HG03469 (cell line): ENCODE measurements around the gene CAMLG.
A peak's percentile ranks its signal among the peaks of the same experiment; 100 is the strongest.
"Not testable (repeated sequence)": the region's sequence is repeated elsewhere in the genome, so short reads cannot be mapped to it uniquely, and the experiment has no call there.

Source experiments
- ATAC-seq: cut with Tn5 transposase; IDR thresholded peaks from one replicate; pipeline ENCODE4 v1.9.1; 2021; ENCODE audit warnings: mild to moderate bottlenecking, moderate library complexity, moderate number of reproducible peaks; ENCODE audit not compliant: unreplicated experiment

CAMLG gene

DNA sequence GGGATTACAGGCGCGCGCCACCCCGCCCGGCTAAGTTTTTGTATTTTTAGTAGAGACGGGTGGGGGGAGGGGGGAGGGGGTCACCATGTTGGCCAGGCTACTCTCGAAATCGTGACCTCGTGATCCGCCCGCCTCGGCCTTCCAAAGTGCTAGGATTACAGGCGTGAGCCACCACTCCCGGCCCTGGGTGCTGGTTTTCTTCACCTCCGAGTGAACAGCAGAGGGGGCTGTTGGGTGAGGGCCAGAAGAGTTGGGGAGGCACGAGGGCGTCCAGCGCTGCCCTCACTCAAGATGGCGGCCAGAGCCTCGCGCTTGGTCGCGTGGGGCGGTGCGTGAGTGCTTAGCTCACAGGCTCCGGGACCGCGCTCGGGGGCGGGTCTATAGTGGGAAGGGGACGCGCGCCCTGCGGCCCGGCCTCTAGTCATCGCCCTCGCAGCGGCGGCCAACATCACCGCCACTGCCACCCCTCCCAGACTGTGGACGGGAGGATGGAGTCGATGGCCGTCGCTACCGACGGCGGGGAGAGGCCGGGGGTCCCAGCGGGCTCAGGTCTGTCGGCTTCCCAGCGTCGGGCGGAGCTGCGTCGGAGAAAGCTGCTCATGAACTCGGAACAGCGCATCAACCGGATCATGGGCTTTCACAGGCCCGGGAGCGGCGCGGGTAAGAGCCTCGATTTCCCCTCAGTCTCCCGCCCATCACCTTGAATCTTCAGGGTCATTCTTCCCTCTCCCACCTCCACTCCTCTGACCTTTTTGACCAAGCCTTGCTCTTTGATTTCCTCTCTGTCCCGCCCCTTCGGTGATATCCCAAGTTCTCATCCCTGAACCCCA is at the start of gene CAMLG:
Gene CAMLG (plus strand): TSS at position 416 of the 830 bp plus-strand sequence. CDS start 73 bp downstream, at position 489.
- ATAC-seq, result peak; percentile 89

DNA sequence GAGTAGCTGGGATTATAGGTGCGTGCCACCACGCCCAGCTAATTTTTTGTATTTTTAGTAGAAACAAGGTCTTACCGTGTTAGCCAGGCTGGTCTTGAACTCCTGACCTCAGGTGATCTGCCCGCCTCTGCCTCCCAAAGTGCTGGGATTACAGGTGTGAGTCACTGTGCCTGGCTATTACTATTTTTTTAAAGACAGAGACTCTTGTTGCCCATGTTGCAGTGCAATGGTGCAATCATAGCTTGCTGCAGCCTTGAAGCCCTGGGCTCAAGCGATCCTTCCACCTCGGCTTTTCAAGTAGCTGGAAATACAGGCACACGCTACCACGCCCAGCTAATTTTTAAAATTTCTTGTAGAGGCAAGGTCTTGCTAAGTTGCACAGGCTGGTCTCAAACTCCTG is 48.2 kb upstream of the CAMLG start:
- ATAC-seq, result not testable (repeated sequence)

DNA sequence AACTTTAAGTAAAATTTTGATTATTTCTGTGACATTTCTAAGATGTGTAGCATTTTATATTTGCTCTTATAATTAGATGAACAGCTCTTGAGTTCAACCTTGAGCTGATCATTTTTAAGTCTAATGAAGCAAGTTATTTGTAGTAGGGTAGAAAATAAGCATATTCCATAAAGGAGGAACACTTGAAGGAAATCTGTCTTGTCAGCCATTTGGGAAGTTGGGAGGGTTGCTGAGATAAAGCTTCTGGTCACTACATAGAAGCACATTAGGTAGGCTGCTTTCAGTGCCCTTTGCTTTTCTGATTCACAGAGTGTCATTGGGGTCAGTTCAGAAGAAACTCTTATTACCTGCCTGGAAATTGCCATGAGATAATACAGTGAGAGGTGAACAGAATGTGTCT is 45.6 kb upstream of the CAMLG start:
- ATAC-seq, result no peak

DNA sequence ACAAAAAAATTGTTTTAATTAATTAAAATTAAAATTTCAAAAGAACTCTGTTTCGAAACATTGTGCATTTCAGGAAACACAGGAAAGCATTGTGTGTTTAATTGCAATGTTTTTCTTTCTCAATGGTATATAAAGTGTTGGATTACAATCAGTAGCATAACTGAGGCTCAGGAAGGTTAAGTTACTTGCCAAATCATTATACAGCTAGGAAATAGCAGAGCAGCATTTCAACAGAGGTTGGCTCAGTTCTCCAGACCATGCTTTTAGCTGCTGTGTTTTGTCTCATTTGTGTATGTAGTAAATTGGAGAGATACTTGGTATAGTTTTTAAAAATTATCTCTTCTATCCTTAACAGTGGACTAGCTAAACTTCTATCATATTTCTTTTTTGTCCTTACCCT is 30.0 kb upstream of the CAMLG start:
- ATAC-seq, result no peak

DNA sequence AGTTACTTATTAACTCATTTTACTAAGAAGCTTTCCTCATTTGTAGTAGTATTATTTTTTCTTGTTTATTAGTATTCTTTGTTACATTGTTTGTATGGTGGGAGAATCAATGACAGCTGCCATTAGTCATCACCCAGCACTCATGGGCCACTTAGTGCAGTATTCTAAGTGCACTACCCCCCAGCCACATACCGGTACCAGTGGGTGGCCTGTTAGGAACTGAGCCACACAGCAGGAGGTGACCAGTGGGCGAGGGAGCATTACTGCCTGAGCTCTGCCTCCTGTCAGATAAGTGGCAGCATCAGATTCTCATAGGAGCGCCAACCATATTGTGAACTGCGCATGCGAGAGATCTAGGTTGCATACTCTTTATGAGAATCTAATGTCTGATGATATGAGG is 24.2 kb upstream of the CAMLG start:
- no peak for ATAC-seq

DNA sequence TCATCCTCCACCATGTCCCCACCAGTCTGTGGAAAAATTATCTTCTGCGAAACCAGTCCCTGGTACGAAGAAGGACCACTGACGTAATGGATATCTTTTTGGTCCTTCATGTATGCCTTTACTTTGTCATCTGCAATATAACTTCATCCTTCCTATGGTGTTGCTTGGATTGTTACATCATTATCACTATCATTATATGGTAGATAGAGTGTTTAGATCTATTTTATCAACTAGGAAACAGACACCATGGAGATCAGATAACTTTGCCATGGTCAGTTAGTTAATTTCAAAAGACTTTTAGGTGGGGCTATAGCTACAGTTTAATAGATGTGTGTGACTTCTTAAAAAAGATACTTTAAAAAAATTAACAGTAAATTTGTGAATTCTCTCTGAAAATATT is 23.8 kb upstream of the CAMLG start:
- ATAC-seq, result no peak

DNA sequence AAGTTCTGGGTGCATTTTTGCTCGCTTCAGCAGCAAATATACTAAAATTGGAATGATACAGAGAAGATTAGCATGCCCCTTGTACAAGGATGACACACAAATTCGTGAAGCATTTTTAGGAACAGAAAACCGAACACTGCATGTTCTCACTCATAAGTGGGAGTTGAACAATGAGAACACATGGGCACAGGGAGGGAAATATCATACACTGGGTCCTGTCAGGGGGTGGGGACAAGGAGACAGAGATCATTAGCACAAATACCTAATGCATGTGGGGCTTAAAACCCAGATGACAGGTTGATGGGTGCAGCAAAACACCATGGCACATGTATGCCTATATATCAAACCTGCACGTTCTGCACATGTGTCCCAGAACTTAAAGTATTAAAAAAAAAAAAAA is 22.9 kb upstream of the CAMLG start:
- not testable (repeated sequence) for ATAC-seq

DNA sequence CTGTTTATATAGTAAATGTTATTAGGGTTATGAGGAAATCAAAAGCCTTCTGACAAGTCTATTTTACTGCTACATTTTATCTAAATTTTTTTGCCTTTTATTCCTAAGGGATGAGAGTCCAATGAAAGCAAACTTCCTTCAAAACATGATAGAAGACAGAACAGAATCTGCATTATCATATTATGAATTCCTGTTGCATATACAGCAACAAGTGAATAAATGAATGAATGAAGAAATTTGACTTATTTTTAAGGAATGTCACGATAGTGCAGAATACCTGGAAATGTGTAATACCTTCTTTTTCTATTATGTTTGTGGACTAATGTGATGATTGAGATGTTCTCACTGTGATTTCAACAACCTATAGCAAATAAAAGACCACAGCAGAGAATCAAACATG is 13.5 kb upstream of the CAMLG start:
- no peak for ATAC-seq

DNA sequence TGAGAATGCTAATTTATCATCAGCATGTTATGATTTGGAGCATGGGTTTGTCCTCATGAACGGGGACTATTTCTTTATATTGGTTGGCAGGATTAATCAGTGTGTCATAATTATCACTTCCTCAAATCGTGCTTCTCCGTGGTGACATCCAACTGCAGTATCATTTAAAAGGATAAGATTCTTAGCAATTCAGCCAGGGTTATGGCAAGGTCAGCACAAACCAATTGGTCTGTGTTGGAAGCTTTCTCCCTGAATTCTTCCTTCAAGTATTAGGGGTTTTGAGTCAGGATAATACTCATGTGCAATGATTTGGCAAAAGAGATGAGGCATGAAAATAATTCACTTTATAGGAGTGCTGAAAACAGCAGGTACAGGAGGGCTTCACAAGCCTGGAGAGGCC is 5.5 kb upstream of the CAMLG start:
- no peak for ATAC-seq

DNA sequence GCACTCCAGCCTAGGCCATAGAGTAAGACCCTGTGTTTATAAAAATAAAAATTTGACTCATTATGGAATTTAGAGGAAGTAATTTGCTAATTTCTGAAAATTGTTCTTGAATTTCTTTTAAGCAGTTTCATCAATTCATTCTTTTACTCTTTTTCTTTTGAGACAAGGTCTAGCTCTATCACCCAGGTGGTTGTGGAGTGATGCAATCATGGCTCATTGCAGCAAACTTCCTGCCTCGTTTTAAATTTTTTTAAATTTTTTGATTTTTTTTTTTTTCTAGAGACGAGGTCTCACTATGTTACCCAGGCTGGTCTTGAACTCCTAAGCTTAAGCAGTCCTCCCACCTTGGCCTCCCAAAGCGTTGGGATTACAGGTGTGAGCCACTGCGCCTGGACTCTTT is 3.1 kb upstream of the CAMLG start:
- ATAC-seq, result no peak

DNA sequence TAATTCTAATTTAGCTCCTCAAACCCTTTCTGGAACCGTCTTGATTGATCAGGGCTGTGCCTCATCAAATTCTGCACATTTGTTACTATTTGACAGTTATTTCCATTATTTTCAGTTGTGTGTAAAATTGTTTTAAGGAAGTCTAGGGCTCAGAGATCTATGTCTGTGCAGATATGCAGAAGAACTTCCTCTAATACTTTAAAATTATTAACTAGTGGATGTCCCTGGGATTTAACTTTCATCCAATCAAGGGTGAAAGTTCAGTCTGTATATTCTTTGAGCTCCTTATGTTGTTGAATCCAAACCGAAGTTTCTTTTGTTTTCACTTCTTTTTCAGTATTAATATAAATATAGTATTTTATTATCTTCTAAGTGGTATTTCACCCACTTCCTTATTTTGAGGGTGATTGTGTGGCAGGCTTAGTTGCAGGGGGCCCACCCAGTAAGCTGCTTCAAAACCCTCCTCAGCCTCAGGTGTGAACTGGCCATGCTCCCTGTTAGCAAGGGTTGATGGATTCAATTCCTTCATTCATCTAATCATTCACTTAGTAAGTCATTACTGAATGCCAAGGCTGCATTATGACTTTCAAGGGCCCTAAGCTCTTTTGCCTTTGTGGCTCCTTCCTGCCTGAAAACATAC is 2.1 kb upstream of the CAMLG start:
- ATAC-seq, result no peak

DNA sequence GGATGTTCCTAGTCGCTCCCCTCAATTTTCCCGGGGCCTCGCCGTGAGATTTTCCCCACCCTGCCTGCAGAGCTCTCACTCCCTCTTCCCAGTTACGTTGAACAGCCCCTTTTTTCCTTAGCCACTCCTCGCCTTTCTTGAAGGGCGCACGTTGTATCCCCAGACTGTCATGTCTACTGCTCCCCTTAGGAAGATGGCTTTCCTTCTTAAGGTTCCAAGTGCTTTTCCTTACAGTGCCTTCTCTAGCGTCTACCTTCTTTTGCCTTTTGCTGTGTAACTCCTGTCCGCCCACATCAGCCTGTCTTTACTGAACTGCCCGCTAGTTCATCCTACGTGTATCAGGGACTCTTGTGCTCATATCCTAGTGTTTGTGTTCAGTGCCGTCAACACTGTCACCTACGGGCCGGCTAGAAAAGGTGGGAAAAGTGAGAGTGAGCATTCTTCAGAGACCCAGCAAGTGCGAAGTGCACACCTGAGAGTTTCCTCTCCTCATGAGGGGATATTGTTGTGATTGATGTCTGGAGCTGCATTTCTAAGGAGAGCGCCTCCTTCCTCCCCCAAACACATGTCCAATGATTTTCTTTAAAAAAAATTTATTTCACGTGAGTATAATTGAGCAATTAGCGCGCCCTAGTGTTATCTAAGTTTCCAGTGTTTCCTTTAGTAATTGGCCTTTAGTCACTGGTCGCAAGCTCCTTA is 764 bp downstream of the CAMLG start:
- ATAC-seq, result no peak

DNA sequence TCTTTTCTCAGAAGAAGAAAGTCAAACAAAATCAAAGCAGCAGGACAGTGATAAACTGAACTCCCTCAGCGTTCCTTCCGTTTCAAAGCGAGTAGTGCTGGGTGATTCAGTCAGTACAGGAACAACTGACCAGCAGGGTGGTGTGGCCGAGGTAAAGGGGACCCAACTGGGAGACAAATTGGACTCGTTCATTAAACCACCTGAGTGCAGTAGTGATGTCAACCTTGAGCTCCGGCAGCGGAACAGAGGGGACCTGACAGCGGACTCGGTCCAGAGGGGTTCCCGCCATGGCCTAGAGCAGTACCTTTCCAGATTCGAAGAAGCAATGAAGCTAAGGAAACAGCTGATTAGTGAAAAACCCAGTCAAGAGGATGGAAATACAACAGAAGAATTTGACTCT is 2.7 kb downstream of the CAMLG start:
- ATAC-seq, result no peak

DNA sequence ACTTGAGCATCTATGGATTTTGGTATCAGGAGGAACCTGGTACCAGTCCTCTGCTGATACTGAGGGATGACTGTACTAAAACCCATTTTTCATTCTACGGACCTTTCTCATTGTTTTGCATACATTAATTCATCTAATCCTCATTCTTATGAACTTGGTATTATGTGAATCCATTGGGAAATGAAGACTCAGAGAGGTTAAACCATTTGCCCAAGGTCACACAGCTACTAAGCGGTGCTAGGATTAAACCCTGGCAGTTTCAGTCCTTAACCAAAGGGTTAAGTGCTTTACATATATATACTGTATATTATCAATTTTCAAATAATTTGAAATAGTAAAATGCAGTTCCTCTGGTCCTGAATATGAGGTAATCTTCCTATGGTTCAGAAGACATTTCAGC is 3.8 kb downstream of the CAMLG start:
- no peak for ATAC-seq

DNA sequence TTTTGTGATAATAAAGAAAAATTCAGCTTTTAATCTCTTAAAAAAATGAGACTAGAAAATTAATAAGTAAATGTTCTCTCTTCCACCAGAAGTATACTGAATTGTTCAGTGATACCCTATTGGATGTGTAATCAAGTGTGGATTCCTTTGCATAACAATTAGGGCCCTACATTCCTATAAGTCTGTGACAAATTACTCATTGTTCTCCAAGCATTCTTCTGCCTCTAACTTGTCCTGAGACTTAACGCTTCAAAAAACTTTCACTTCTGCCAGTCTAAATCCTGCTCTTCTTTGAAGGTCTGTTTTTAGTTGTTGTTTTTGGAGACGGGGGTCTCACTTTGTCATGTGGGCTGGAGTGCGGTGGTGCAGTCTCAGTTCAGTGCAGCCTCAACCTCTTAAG is 11.1 kb downstream of the CAMLG start:
- no peak for ATAC-seq

DNA sequence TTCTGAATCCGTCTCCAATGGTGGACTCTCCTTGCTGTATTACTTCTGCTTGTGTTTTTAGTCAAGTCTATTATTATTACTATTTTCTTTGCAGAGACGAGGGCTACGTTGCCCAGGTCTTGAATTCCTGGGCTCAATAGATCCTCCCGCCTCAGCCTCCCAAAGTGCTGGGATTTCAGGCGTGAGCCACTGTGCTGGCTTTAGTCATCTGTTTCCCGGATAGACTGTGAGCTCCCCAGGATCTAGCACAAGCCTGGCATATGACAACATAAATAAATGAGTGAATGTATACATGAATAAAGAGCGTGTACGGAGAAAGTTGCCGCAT is 19.8 kb downstream of the CAMLG start:
- ATAC-seq, result no peak

DNA sequence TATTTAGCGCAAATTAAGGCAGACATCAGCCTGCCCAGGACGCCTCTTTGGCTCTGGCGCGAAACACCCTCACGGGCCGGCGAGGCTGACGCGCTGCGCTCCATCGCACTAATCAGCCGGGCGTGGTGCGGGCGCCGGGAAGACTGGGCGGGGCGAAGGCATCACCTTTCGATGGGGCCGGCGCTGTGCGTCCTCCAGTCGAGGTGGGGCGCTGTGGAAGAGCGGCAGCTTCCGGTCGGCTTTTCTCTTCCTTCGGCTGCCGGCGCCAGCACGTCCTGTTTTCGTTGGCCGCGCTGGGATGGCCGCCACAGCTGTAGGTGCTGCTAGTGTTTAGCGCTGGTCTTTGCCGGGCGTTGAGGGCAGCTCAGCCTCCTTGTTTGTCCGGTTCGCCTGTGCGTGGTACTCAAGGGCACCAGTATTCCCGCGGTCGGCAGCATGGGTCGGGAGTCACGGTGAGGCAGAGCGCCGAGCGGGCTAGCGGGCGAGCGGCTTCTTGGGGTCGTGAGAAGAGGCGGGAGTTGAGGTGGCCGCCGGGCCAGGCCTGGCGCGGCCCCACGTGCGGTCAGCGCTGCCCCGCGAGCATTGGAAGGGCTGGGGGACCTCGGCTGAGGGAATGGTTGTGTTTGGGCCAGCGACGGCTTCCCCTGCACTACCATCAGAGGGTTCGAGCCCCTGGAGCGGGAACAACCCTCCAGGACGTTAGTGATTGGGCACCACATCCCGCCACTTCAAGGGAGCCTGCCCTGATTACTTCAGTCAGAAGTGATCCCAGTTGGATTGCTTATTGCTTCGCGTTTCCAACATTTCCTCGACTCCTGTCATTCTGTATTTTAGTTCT is 20.4 kb downstream of the CAMLG start, which contains the start of gene DDX46:
Gene DDX46 (plus strand): TSS at position 276 of the 838 bp plus-strand sequence. CDS start 160 bp downstream, at position 436.
- ATAC-seq, result peak; percentile 95

DNA sequence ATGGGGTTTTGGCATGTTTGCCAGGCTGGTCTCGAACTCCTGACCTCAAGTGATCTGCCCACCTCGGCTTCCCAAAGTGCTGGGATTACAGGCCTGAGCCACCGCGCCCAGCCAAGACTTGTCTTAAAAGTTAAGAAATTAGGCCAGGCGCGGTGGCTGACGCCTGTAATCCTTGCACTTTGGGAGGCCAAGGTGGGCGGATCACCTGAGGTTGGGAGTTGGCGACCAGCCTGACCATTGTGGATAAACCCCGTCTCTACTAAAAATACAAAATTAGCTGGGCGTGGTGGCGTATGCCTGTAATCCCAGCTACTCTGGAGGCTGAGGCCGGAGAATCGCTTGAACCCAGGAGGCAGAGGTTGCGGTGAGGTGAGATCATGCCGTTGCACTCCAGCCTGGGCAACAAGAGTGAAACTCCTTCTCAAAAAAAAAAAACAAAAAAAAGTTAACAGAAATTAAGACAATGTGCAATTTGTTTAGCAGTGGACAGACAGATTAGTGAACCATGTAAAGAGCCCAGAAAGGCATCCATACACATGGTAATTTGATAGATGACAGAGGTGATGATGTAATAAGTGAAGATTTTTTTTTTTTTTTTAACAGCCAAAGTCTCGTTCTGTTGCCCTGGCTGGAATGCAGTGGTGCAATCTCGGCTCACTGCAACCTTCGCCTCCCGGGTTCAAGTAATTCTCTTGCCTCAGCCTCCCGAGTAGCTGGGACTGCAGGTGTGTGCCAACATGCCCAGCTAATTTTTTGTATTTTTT is 29.4 kb downstream of the CAMLG start:
- ATAC-seq, result not testable (repeated sequence)

DNA sequence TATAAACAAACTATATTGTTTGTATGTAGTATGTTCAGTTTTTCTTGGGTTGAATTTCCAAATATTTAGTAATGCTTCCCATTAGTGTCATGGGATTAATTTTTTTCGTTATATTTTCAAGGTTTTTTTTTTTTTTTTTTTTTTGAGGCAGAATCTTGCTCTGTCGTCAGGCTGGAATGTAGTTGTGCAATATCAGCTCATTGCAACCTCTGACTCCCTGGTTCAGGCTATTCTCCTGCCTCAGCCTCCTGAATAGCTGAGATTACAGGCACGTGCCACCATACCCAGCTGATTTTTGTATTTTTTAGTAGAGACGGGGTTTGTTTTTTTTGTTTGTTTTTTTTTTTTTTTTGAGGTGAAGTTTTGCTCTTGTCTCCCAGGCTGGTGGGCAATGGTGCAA is 30.9 kb downstream of the CAMLG start:
- no peak for ATAC-seq

DNA sequence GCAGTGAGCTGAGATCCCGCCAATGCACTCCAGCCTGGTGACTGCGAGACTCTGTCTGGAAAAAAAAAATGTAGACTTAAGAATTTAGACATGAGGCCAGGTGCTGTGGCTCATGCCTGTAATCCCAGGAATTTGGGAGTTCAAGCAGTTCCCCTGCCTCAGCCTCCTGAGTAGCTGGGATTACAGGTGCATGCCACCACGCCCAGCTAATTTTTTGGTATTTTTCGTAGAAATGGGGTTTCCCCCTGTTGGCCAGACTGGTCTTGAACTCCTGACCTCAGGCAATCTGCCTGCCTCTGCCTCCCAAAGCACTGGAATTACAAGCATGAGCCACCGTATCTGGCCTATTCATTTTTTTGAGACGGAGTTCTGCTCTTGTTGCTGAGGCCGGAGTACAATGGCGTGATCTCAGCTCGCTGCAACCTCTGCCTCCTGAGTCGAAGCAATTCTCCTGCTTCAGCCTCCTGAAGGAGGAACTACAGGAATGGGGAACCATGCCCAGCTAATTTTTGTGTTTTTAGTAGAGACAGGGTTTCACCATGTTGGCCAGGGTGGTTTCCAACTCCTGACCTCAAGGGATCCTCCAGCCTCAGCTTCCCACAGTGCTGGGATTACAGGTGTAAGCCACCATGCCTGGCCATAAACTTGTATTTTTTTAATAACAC is 34.2 kb downstream of the CAMLG start:
- no peak for ATAC-seq
